DND-41 (cell line): ENCODE data around the gene CEP112.

Experiments used
- ATAC-seq: fragments of 200-7000 bp; cut with Tn5 transposase; 3 replicates; pipeline ENCODE4 v1.9.1; 2021; ENCODE audit warnings: low read depth; ENCODE audit not compliant: insufficient read depth
- DNase-seq: peaks from one replicate; pipeline ENCODE4 v3.0.0-alpha.2; 2020
- H2AFZ ChIP-seq: 2 replicates; pipeline ENCODE4 v1.6.0; 2012; ENCODE audit warnings: low read depth, low read length
- H3K27ac ChIP-seq: 2 replicates; pipeline ENCODE4 v1.5.1; 2012; ENCODE audit warnings: low read length, inconsistent platforms
- H3K27me3 ChIP-seq: fragments of 200-600 bp; sonication (generic); 2 replicates; pipeline ENCODE4 v1.6.0; 2012; ENCODE audit warnings: low read length, mild to moderate bottlenecking, inconsistent platforms; ENCODE audit not compliant: insufficient read depth, poor library complexity
- H3K36me3 ChIP-seq: 2 replicates; pipeline ENCODE4 v1.5.1; 2012; ENCODE audit warnings: low read length, inconsistent platforms; ENCODE audit not compliant: insufficient read depth
- H3K4me1 ChIP-seq: 2 replicates; pipeline ENCODE4 v1.5.1; 2012; ENCODE audit warnings: mild to moderate bottlenecking, low read length; ENCODE audit not compliant: insufficient read depth
- H3K4me2 ChIP-seq: 2 replicates; pipeline ENCODE4 v1.6.0; 2012; ENCODE audit warnings: mild to moderate bottlenecking, moderate library complexity, low read length, inconsistent platforms; ENCODE audit not compliant: insufficient read depth
- H3K4me3 ChIP-seq, 2 experiments: fragments of 200-600 bp in 1 of 2; shearing (Covaris generic) in 1 of 2; 2 replicates each; pipeline ENCODE4 v1.5.1; 2012 to 2016; ENCODE audit warnings: inconsistent platforms in 2 of 2, low read length in 2 of 2, mild to moderate bottlenecking in 2 of 2, low read depth in 1 of 2, moderate library complexity in 1 of 2
- H3K79me2 ChIP-seq: 2 replicates; pipeline ENCODE4 v1.6.0; 2012; ENCODE audit warnings: low read length, inconsistent platforms; ENCODE audit not compliant: insufficient read depth
- H3K9ac ChIP-seq: 2 replicates; pipeline ENCODE4 v1.6.0; 2012; ENCODE audit warnings: low read depth, mild to moderate bottlenecking, inconsistent platforms, low read length, moderate library complexity
- H3K9me3 ChIP-seq: 2 replicates; pipeline ENCODE4 v1.5.1; 2012; ENCODE audit warnings: low read length, moderate library complexity, mild to moderate bottlenecking, inconsistent platforms; ENCODE audit not compliant: insufficient read depth, severe bottlenecking
- H4K20me1 ChIP-seq: 2 replicates; pipeline ENCODE4 v1.6.0; 2012; ENCODE audit warnings: low read length; ENCODE audit not compliant: insufficient read depth
- EZH2 ChIP-seq: IDR thresholded peaks from 3 replicates; pipeline ENCODE4 v1.6.1; 2012; ENCODE audit warnings: borderline replicate concordance, low read depth, mild to moderate bottlenecking, moderate library complexity, low read length, inconsistent platforms; ENCODE audit not compliant: severe bottlenecking
- TF ChIP-seq, protein P1 (sequence below): IDR thresholded peaks from 2 replicates; pipeline ENCODE4 v1.5.1; 2012; ENCODE audit warnings: borderline replicate concordance, low read length, moderate library complexity, mild to moderate bottlenecking; ENCODE audit not compliant: poor library complexity, severe bottlenecking; ENCODE audit errors: extremely low read depth

Gene CEP112

DNA sequence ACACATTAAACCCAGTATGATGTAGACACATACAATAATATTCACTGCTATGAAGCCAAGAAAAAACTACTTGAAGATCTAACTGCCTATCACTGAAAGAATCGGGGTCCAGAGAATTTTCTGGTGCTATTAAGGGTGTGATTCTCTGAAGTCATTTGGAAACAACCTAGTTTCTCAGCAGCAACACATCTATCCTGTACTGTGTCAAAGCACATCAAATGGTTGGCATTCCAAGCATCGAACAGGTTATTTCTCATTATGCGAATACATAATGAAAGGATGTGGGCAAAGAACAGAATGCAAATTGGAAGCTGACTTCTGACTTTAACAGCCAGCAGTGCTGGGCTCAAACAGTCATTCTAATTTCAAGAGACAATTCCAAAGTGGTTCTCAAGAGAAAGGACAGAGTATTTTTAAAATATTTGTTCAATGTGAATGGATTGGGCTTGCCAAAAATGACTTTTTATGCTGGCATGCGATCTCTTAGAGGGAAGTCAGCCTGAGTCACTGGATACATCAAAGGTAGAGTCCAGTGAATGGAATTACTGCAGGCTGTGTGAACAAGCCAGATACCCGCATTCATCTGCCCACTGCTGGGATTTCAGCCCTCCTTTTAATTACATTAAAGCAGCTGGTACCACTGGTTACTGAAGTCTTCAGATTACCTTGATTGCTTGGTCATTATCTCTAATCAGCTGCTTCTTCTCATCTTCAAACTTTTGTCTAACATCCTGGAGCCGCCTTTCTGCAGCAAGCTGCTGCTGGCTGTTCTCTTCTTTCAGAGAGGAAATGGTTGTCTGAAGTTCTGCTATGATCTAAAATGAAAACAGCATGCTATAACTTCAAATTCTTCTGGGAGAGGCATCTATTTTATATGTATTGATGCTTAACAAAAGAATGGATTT is 449.3 kb downstream of the CEP112 start:
- Histone ChIP-seq H3K36me3 (no peaks in the 10 kb centered on the region), H3K4me3 (no peak overlapping the region), H3K9ac (no peak overlapping the region), H2AFZ (no peak overlapping the region), H3K79me2 (no peaks in the 10 kb centered on the region), H3K4me2 (no peak overlapping the region), H3K4me1 (peaks cover 18% of the 10 kb centered on the region), H3K9me3 (no peaks in the 10 kb centered on the region), H3K27me3 (no peaks in the 10 kb centered on the region), H4K20me1 (no peaks in the 10 kb centered on the region), H3K27ac (no peak overlapping the region)
- TF ChIP-seq, protein P1, sequence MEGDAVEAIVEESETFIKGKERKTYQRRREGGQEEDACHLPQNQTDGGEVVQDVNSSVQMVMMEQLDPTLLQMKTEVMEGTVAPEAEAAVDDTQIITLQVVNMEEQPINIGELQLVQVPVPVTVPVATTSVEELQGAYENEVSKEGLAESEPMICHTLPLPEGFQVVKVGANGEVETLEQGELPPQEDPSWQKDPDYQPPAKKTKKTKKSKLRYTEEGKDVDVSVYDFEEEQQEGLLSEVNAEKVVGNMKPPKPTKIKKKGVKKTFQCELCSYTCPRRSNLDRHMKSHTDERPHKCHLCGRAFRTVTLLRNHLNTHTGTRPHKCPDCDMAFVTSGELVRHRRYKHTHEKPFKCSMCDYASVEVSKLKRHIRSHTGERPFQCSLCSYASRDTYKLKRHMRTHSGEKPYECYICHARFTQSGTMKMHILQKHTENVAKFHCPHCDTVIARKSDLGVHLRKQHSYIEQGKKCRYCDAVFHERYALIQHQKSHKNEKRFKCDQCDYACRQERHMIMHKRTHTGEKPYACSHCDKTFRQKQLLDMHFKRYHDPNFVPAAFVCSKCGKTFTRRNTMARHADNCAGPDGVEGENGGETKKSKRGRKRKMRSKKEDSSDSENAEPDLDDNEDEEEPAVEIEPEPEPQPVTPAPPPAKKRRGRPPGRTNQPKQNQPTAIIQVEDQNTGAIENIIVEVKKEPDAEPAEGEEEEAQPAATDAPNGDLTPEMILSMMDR: no peak
- no peak for TF ChIP-seq EZH2
- ATAC-seq (peak; percentile 22; the same call in 1 of the 3 replicates), DNase-seq (no peak)

DNA sequence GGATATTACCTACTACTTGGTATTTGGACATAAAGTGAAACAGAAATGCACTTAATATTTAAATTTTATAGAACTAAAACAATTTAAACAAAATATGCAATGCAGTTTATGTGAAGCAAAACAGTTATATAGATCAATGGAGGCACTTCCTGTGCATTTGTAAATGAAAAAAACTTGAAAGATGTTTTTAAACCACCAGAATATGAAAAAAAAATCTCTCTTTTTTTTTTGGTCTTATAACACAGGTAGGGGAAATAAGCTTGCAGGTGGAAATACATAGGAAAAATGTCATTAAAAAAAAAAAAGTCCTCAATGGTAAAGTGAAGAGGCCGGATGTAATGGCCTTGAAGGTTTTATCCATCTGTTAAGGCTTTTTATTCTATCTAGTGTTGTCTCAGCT is 450.2 kb downstream of the CEP112 start:
- TF ChIP-seq, protein P1: no peak
- no peak for TF ChIP-seq EZH2
- ATAC-seq (no peak; the same call in 2 of the 3 replicates), DNase-seq (no peak)
- no peaks in the 10 kb centered on the region for H4K20me1 ChIP-seq
- H3K27me3 ChIP-seq: no peaks in the 10 kb centered on the region
- H3K36me3 ChIP-seq: no peaks in the 10 kb centered on the region
- H3K9me3 ChIP-seq: no peaks in the 10 kb centered on the region
- no peak overlapping the region for H2AFZ ChIP-seq
- H3K4me1 ChIP-seq: peaks cover 18% of the 10 kb centered on the region
- H3K27ac ChIP-seq: no peak overlapping the region
- H3K4me2 ChIP-seq: no peak overlapping the region
- no peak overlapping the region for H3K9ac ChIP-seq
- no peak overlapping the region for H3K4me3 ChIP-seq
- no peaks in the 10 kb centered on the region for H3K79me2 ChIP-seq

DNA sequence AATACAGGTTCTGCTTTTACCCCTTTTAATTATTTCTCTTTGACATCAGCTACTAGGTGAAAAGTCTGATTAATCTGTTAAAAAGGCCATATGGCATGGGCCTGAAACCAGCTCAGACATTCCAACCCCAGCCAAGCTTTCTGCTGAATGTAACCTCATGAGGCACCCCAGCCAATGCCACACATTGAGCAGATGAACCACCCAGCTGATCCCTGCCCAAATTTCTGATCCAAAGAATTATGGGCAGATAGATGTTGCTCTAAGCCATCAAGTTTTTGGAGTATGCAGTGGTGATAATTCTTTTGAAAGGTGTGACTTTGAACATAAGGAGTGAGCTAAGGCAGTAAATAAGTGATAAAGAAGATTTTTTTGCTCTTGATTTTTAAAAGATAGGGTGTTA is 452.9 kb downstream of the CEP112 start:
- Histone ChIP-seq H4K20me1 (no peaks in the 10 kb centered on the region), H3K79me2 (no peaks in the 10 kb centered on the region), H3K36me3 (no peaks in the 10 kb centered on the region), H3K4me1 (peaks cover 18% of the 10 kb centered on the region), H3K9me3 (no peaks in the 10 kb centered on the region), H3K27ac (no peak overlapping the region), H2AFZ (no peak overlapping the region), H3K4me3 (no peak overlapping the region), H3K27me3 (no peaks in the 10 kb centered on the region), H3K4me2 (no peak overlapping the region), H3K9ac (no peak overlapping the region)
- TF ChIP-seq, protein P1: no peak
- TF ChIP-seq EZH2: no peak
- ATAC-seq: no peak
- DNase-seq: no peak
